Stimulated activated naive CD8-positive, alpha-beta T cell treated with anti-CD3 and anti-CD28 coated beads, Interleukin-15, Interleukin-2, amounts not matched to agents 100 U/mL and 50 U/mL, for 24 hours (primary cell): ENCODE results near the gene CUL3.
A peak's percentile ranks its signal among the peaks of the same experiment; 100 is the strongest.
"Not testable (repeated sequence)": the region's sequence is repeated elsewhere in the genome, so short reads cannot be mapped to it uniquely, and the experiment has no call there.

Experiments
- ATAC-seq: fragments of 150-1000 bp; cut with Tn5 transposase; one replicate; pipeline ENCODE4 v1.10.0; 2021
- DNase-seq: peaks from one replicate; pipeline ENCODE4 v3.0.0; 2021

CUL3 gene

DNA sequence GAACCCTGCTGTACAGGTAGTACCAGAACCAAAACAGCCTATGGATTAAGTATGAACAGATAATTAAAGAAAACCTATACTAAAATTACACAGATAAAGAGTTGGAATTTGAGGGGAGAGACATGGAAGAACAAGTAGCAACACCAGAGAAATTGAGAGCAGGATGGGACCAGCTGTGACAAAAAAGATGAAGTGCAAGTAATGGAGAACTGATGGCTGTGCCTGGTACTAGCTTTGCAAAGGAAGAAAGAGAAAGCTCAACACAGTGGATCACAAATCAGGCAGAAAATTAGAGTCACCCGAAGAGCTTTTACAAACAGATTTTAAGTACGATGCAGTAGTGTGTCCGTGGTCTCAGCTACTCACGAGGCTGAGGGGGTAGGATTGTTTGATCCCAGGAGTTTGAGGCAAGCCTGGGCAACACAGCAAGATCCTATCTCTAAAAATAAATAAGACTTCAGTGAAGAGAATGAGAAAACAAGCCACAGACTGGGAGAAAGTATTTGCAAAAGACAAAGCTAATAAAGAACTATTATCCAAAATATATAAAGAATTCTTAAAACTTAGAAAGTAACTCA, 46.5 kb downstream of the CUL3 start:
- ATAC-seq (no peak), DNase-seq (no peak)

DNA sequence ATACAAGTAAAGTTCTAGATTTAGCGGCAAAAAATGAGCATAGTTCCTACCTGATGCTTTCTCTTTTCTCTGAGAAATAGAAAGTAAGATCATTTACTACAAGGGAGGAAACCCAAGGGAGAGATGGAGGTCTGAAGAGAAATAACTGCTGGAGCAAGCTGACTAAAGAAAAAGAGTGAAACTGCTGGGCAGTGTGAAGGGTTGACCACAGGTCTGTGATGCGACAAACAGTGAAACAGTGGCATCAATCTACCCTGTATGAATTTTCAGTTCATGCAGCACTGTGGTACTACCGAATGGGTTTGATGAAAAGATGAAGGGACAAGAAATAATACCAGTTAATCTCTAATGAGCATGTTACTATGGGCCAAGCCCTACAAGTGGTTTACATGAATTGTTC, 52.2 kb downstream of the CUL3 start:
- DNase-seq (no peak), ATAC-seq (no peak)

GRCh38 chr2:224532441-224532840, 52.7 kb downstream of the CUL3 start:
- ATAC-seq, result no peak
- DNase-seq, result no peak

DNA sequence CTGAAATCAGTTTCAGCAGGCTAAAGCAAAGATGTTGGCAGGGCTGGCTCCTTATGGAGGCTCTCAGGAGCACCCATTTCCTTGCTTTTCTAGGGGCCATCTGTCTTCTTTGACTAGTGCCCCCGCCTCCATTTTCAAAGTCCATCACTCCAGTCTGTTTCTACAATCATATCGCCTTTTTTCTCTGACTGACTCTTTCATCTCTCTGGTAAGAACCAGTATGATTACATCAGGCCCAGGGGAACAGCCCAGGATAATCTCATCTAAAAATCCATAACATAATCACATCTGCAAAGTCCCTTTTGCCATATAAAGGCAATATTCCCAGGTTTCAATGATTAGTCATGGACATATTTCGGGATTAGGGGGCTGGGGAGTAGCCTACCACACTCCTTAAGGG, 57.0 kb downstream of the CUL3 start:
- ATAC-seq, result no peak
- no peak for DNase-seq

GRCh38 chr2:224525774-224526173, 59.4 kb downstream of the CUL3 start:
- ATAC-seq (no peak), DNase-seq (no peak)

DNA sequence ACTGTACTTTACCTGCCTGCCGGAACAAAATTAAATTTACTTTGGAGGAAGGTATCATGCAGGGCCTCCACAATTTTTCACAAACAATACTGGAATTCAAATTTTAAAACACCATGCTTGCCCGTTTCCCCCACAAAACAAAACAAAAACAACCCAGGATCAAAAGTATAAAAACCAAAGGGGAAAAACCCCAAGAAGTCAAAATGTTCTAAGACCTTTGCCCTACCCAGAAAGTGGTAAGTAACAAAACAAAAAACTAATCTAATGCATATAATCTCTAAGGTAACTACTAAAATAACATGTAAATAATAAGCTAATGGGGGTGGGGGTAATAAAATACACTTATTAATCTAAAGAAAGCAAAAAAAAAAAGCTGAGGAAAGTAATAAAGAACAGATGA, 60.5 kb downstream of the CUL3 start:
- DNase-seq, result no peak

GRCh38 chr2:224523626-224524577, 61.3 kb downstream of the CUL3 start:
- DNase-seq, result no peak
- ATAC-seq, result peak; percentile 50

More for the DNA sequence above, 60.5 kb downstream of the CUL3 start:
- ATAC-seq, result no peak

DNA sequence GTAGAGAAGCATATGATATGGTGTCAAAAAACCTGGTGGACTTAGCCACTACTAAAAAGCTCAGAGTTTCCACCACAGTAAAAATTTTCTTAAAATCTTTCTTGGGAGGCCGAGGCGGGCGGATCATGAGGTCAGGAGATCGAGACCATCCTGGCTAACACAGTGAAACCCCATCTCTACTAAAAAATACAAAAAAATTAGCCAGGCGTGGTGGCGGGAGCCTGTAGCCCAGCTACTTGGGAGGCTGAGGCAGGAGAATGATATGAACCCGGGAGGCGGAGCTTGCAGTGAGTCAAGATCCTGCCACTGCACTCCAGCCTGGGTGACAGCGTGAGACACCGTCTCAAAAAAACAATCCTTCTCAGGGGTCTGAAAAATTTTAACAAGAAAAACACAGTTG, 62.7 kb downstream of the CUL3 start:
- not testable (repeated sequence) for DNase-seq, ATAC-seq

DNA sequence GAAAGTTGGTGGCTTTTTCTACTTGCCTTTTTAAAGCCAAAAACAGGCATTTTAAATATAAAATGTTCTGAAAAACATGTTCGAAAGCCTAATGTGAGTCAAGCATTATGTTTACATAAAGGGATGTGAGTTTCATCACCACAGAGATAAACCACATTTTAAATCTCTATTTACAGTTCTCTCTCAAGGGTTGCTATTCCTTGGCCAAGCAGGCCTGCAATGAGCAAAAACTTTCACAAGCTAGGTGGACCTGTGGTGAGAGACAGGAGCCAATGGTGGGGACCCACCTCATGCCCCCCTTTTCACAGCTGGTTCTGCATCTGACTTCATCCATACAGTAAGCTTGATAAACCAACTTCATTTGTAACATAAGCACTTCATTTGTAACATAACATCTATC, 65.1 kb downstream of the CUL3 start:
- DNase-seq, result peak; percentile 21
- peak; percentile 82 for ATAC-seq

DNA sequence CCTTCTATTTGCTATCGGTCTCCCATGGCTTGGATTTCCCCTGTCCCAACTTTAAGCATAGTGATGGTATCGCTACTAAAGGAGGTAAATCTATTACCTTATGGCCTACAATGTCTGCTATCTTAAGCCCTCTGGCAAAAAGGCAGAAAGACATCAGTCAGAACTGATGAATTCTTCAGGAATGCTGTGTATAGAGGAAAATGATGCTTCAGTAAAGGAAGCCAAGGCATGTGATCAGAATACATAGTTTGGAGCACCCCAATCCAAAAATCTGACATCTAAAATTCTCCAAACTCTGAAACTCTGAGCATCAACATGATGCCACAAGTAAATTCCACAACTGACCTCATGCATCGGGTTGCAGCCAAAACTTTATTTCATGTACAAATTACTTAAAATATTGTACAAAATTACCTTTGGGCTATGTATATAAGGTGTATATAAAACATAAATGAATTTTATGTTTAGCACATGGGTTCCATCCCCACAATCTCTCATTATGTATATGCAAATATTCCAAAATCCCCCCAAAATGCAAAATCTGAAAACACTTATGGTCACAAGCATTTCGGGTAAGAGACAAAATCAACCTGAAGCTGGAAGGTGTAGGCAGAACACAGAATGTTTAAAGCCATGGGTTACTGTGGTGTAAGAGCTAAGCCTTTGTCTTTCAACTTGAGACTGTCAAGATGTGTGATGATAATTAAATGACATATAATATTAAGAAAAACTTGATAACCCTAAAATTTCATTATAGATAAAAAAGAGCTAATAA, 66.2 kb downstream of the CUL3 start:
- DNase-seq (no peak), ATAC-seq (no peak)

GRCh38 chr2:224517963-224518362, 67.2 kb downstream of the CUL3 start:
- DNase-seq (no peak), ATAC-seq (no peak)

DNA sequence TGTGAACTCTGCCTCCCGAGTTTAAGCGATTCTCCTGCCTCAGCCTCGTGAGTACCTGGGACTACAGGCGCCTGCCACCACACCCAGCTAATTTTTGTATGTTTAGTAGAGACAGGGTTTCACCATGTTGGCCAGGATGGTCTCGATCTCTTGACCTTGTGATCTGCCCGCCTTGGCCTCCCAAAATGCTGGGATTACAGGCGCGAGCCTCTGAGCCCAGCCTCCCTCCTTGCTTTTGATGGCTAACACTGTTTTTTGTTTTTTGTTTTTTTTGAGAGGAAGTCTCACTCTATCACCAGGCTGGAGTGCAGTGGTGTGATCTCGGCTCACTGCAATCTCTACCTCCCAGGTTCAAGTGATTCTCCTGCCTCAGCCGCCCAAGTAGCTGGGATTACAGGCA, 68.8 kb downstream of the CUL3 start:
- not testable (repeated sequence) for ATAC-seq, DNase-seq

DNA sequence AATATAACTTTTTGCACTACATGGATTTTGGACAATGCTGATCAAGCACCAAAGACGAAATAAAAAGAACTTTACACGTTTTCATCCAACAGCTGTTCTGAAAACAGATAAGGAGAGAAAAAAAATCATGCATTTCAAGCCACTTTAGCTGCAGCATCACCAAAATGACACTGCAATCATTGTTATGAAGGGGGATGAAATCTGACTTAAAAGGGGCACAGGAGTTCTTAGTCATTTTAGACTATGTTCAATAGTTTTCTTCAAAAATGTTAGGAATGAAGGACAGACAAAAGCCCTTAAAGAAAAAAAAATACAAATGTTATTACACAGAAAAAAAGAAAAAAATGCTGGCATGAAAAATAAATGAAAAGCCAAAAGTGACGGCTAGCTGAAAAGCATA, 71.2 kb downstream of the CUL3 start:
- no peak for ATAC-seq
- no peak for DNase-seq

- ATAC-seq (no peak), DNase-seq (no peak)
Observed at GRCh38 chr2:224507789-224508188, 77.4 kb downstream of the CUL3 start.

DNA sequence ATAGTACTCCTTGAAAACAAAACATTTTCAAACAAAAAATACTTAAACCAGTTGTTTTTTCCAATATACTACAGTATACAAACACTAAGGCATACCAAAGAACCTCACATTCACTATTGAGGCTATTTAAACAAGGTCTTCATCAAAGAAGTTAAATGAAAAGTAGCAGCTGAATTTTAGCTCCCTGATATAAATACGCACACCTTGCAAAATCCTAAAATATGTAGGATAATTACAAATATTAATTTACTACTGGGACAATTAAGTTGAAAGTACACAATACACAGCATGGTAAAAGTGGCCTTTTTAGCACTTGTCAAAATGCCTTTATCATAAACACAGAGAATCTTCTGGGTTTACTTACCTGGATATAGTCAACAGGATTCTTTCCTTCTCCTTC, 78.7 kb downstream of the CUL3 start:
- DNase-seq, result no peak
- ATAC-seq, result no peak

- no peak for ATAC-seq
- no peak for DNase-seq
Observed at GRCh38 chr2:224498991-224499390, 86.2 kb downstream of the CUL3 start.

DNA sequence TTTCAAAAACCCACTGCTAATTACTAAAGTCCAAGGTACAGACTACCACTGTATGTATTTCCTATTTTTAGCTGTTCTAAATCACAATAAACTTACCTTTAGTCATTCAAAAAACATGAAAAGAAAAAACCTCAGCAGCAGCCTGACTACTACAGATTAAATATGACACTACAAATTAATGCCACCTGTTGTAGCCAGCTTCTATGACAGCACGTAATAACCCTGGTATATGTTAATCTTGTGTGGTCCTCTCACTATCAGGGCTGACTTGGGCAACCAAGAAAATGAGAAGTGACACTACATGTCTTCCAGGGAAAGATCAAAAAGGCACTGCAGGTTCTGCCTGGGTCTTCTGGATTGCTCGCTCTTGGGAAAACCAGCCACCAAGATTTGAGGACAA, 92.6 kb downstream of the CUL3 start:
- no peak for ATAC-seq
- no peak for DNase-seq

DNA sequence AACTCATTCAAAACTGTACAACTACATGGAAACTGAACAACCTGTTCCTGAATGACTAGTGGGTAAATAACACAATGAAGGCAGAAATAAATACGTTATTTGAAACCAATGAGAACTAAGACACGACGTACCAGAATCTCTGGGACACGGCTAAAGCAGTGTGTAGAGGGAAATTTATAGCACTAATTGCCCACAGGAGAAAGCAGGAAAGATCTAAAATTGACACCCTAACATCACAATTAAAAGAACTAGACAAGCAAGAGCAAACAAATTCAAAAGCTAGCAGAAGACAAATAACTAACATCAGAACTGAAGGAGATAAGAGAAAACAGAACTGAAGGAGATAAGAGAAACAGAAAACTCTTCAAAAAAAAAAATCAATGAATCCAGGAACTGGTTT, 97.2 kb downstream of the CUL3 start:
- not testable (repeated sequence) for DNase-seq, ATAC-seq

- DNase-seq, result not testable (repeated sequence)
Observed at GRCh38 chr2:224485081-224486014, 99.8 kb downstream of the CUL3 start.

DNA sequence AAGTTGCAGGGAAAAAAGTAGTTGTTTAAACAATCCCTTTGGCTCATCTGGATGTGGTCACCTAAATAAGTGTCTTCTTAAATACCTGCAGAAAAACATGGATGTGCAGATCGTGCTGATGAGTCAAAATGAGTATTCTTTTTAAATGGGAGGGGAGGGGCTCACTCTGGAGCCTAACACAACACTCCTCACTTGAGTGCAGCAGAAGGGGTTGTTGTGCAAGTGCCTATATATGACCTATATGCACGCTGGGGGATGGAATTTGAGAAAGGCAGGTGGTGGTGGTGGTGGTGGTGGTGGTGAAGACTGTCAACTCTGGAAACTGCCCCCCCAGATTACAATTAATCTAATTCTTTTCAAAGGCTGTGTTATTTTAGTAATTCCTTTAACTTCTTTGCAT, 105.3 kb downstream of the CUL3 start:
- ATAC-seq, result no peak
- DNase-seq, result no peak

More at GRCh38 chr2:224485081-224486014, 99.8 kb downstream of the CUL3 start:
- not testable (repeated sequence) for ATAC-seq

DNA sequence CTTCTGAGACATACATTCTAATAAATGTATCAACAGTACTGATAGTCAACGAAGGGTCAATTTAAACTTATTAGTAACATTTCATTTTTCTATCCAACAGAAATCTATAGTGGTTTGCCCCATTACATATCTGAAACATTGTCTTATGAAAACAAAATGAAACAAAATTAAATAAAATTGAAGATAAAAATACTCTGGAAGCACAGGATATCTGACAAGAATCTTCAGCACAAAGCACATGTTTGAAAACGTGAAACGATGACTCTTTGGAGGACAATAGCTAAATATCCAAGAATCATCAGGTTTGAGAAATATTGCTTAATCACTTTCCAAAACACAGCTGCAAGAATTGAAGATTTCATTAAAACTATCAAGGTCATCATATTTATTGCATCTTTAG, 112.3 kb downstream of the CUL3 start:
- no peak for DNase-seq
- ATAC-seq, result no peak

GRCh38 chr2:224472137-224472536, 113.0 kb downstream of the CUL3 start:
- no peak for ATAC-seq
- no peak for DNase-seq
